H1 (cell line): ENCODE results near the gene PXDN.

Source experiments
- CTCF ChIP-seq, 3 experiments: IDR thresholded peaks; 1 replicate in 2 of 3; 2 replicates in 1 of 3; pipeline versions ENCODE4 v1.5.1 to v1.6.1; 2011; ENCODE audit warnings: low read length in 3 of 3, mild to moderate bottlenecking in 3 of 3, inconsistent platforms in 2 of 3, low read depth in 1 of 3, moderate library complexity in 1 of 3; ENCODE audit not compliant: insufficient read depth in 1 of 3; ENCODE audit errors: control extremely low read depth in 1 of 3
- KDM1A ChIP-seq: fragments of 200-600, 300-600 bp; sonication (generic); IDR thresholded peaks from 2 replicates; pipeline ENCODE4 v1.7.1; 2016; ENCODE audit warnings: mild to moderate bottlenecking, low read length, borderline replicate concordance
- MAX ChIP-seq: IDR thresholded peaks from 2 replicates; pipeline ENCODE4 v1.6.1; 2012; ENCODE audit warnings: inconsistent platforms
- SUZ12 ChIP-seq: fragments of 200-600 bp; sonication (generic); IDR thresholded peaks from 2 replicates; pipeline ENCODE4 v1.6.1; 2012; ENCODE audit warnings: mild to moderate bottlenecking, inconsistent platforms, low read length, moderate library complexity, mixed read lengths
- TCF12 ChIP-seq: IDR thresholded peaks from 2 replicates; pipeline ENCODE4 v1.6.1; 2011; ENCODE audit warnings: low read depth, mild to moderate bottlenecking, low read length

- TF ChIP-seq CTCF (IDR thresholded peaks at IDR 0.05; ENCODE audit: control extremely low read depth in 1 of 3, insufficient read depth in 1 of 3, low read depth in 1 of 3, low read length in 3 of 3) (no peak), SUZ12 (no peak), KDM1A (no peak), TCF12 (no peak), MAX (no peak)
Measured at GRCh38 chr2:1613078-1613445, 131.3 kb downstream of the PXDN start.
